Endothelial cell of umbilical vein (primary cell): ENCODE results near the gene LAMA5. TPM values are rescaled to one million over a fixed set of nuclear protein-coding genes. Genes with fewer than 3 reads are reported as not detected.

Source experiments
- BruUV-seq: library from RNA; stranded (reverse); fragments of 400-500 nt; replicated peaks from 2 replicates; lab custom pipeline; 2021; lab: Mats Ljungman, UMichigan
- CTCF ChIA-PET: fragments of 300-600, 350-600 bp; sonication (Branson Sonifier 250); formaldehyde crosslinking; loops from one replicate; lab custom pipeline; 2021; ENCODE audit warnings: antibody characterized with exemption, inconsistent platforms; lab: Charles Lee
- POLR2A ChIA-PET: fragments of 300-600, 350-600 bp; sonication (Branson Sonifier 250); formaldehyde crosslinking; loops from one replicate; lab custom pipeline; 2021; ENCODE audit warnings: antibody characterized with exemption, inconsistent platforms; lab: Charles Lee
- DNase-seq: peaks from one replicate; pipeline ENCODE4 v3.0.0-alpha.2; 2011; ENCODE audit warnings: low read depth, low spot score
- FAIRE-seq: peaks from 2 replicates; lab custom pipeline; 2011; peaks lifted over from hg19 to GRCh38; lab: Jason Lieb, UNC
- H2AFZ ChIP-seq: 2 replicates; pipeline ENCODE4 v1.6.0; 2012; ENCODE audit warnings: low read depth, low read length, control low read depth, inconsistent platforms
- H3K27ac ChIP-seq: 2 replicates; pipeline ENCODE4 v1.5.1; 2011; ENCODE audit warnings: low read depth, mild to moderate bottlenecking, control low read depth, low read length, moderate library complexity; ENCODE audit not compliant: insufficient read depth
- H3K27me3 ChIP-seq, 2 experiments: 2 replicates each; pipeline versions ENCODE4 v1.6.0 to v1.6.1; 2011; ENCODE audit warnings: low read length in 2 of 2, mixed read lengths in 1 of 2; ENCODE audit not compliant: control insufficient read depth in 2 of 2, insufficient read depth in 2 of 2
- H3K36me3 ChIP-seq, 2 experiments: 2 replicates in 1 of 2; 3 replicates in 1 of 2; pipeline ENCODE4 v1.5.1; 2011; ENCODE audit warnings: low read length in 2 of 2, mild to moderate bottlenecking in 1 of 2, moderate library complexity in 1 of 2; ENCODE audit not compliant: control insufficient read depth in 2 of 2, insufficient read depth in 2 of 2; ENCODE audit errors: extremely low read depth in 1 of 2
- H3K4me1 ChIP-seq: 3 replicates; pipeline ENCODE4 v1.5.1; 2011; ENCODE audit warnings: mild to moderate bottlenecking, low read length; ENCODE audit not compliant: control insufficient read depth, insufficient read depth; ENCODE audit errors: extremely low read depth
- H3K4me2 ChIP-seq: 2 replicates; pipeline ENCODE4 v1.6.1; 2011; ENCODE audit warnings: low read length, control low read depth, mixed read lengths; ENCODE audit not compliant: insufficient read depth
- H3K4me3 ChIP-seq, 3 experiments: fragments of 200-600 bp in 1 of 3; sonication (generic), shearing (Covaris generic) in 1 of 3; replicated peaks in 1 of 3; 2 replicates each; pipeline ENCODE4 v1.5.1; 2011 to 2016; ENCODE audit warnings: control low read depth in 3 of 3, low read length in 3 of 3, mild to moderate bottlenecking in 2 of 3, inconsistent platforms in 1 of 3, low read depth in 1 of 3, moderate library complexity in 1 of 3; ENCODE audit not compliant: insufficient read depth in 1 of 3
- H3K79me2 ChIP-seq: 2 replicates; pipeline ENCODE4 v1.6.0; 2012; ENCODE audit warnings: low read length, inconsistent platforms; ENCODE audit not compliant: control insufficient read depth, insufficient read depth
- H3K9ac ChIP-seq: replicated peaks from 2 replicates; pipeline ENCODE3; 2011; ENCODE audit warnings: low read length, control low read depth; ENCODE audit not compliant: insufficient read depth; ENCODE audit errors: extremely low read depth
- H3K9me1 ChIP-seq: replicated peaks from 3 replicates; pipeline ENCODE4 v1.6.0; 2011; ENCODE audit warnings: mild to moderate bottlenecking, low read length; ENCODE audit not compliant: control insufficient read depth, insufficient read depth; ENCODE audit errors: extremely low read depth
- H3K9me3 ChIP-seq: replicated peaks from 2 replicates; pipeline ENCODE4 v1.5.1; 2012; ENCODE audit warnings: low read length, inconsistent platforms; ENCODE audit not compliant: control insufficient read depth, insufficient read depth
- H4K20me1 ChIP-seq: replicated peaks from 2 replicates; pipeline ENCODE3; 2011; ENCODE audit warnings: mild to moderate bottlenecking, low read length; ENCODE audit not compliant: control insufficient read depth, insufficient read depth; ENCODE audit errors: extremely low read depth
- CTCF ChIP-seq, 2 donors: IDR thresholded peaks; 1 replicate in 1 of 2; 2 replicates in 1 of 2; pipeline ENCODE4 v1.5.1; 2011; ENCODE audit warnings: low read length in 2 of 2, mild to moderate bottlenecking in 2 of 2, moderate library complexity in 2 of 2, control low read depth in 1 of 2, inconsistent platforms in 1 of 2, low read depth in 1 of 2; ENCODE audit not compliant: insufficient read depth in 1 of 2; ENCODE audit errors: extremely low read depth in 1 of 2
- EZH2 ChIP-seq: IDR thresholded peaks from 2 replicates; pipeline ENCODE4 v1.6.1; 2012; ENCODE audit warnings: borderline replicate concordance, low read depth, mild to moderate bottlenecking, moderate library complexity, low read length, inconsistent platforms; ENCODE audit not compliant: severe bottlenecking
- FOS ChIP-seq: IDR thresholded peaks from 2 replicates; pipeline ENCODE4 v1.6.1; 2011; ENCODE audit warnings: mild to moderate bottlenecking, low read length, moderate library complexity, borderline replicate concordance; ENCODE audit not compliant: insufficient read depth
- GATA2 ChIP-seq: IDR thresholded peaks from 2 replicates; pipeline ENCODE4 v1.7.0; 2011; ENCODE audit warnings: low read depth, mild to moderate bottlenecking, moderate library complexity, mixed read lengths, low read length; ENCODE audit not compliant: insufficient read length, insufficient read depth
- MYC ChIP-seq: IDR thresholded peaks from one replicate; pipeline ENCODE4 v1.6.1; 2011; ENCODE audit warnings: mild to moderate bottlenecking, low read depth, low read length
- POLR2A ChIP-seq: IDR thresholded peaks from 2 replicates; pipeline ENCODE4 v1.6.1; 2012; ENCODE audit warnings: low read depth, mild to moderate bottlenecking, control low read depth, low read length
- POLR2AphosphoS5 ChIP-seq: IDR thresholded peaks from 2 replicates; pipeline ENCODE4 v1.6.1; 2012; ENCODE audit warnings: low read depth, mild to moderate bottlenecking, control low read depth, low read length, moderate library complexity; ENCODE audit not compliant: insufficient read depth
- dilution Hi-C: fragments of 300-500 bp; cut with MboI; formaldehyde crosslinking; loops from one replicate; pipeline ENCODE4 v1.15.0; 2019; ENCODE audit warnings: low sequenced_read_pairs; ENCODE audit not compliant: extremely low pct_ligation_motif_present
- intact Hi-C: fragments of 100-400 bp; cut with micrococcal nuclease; formaldehyde crosslinking; loops from one replicate; pipeline ENCODE4 v1.10.0; 2022
- polyA plus RNA-seq, 4 experiments: library from polyadenylated mRNA; depleted of rRNA in 3 of 4; stranded (reverse) in 3 of 4; unstranded in 1 of 4; fragments of >200 nt; gene quantifications; 2 replicates each; pipeline versions ENCODE4 v1.2.1 to v1.2.3, GENCODE V29; 2011 to 2012; ENCODE audit warnings: missing spikeins in 1 of 4
- total RNA-seq: library from RNA; stranded (reverse); gene quantifications from 2 replicates; pipeline ENCODE4 v1.2.3, GENCODE V29; 2021

LAMA5 gene
- total and polyA plus RNA-seq, 2 donors (not counting 3 experiments of a cell fraction or from before 2014, with no cell fraction given) = 24.0 to 145 TPM

- dilution Hi-C loops (no loop called here), intact Hi-C loops (no loop called here)
- H2AFZ ChIP-seq = no peak overlapping the region
- no peak overlapping the region for H3K4me3 ChIP-seq
- H4K20me1 ChIP-seq = no peaks in the 10 kb centered on the region
- H3K36me3 ChIP-seq = peaks cover 5 to 27% of the 10 kb centered on the region in 2 experiments
- POLR2A ChIA-PET = no interaction called here
- FAIRE-seq (no peak), DNase-seq (no peak)
- no TSS peak for BruUV-seq
- H3K9ac ChIP-seq = no peak overlapping the region
- H3K4me2 ChIP-seq = no peak overlapping the region
- H3K9me3 ChIP-seq = no peaks in the 10 kb centered on the region
- H3K27ac ChIP-seq = no peak overlapping the region
- H3K79me2 ChIP-seq = no peaks in the 10 kb centered on the region
- no peaks in the 10 kb centered on the region for H3K27me3 ChIP-seq
- TF ChIP-seq FOS = no peak
- TF ChIP-seq POLR2A = no peak
- no peak for TF ChIP-seq CTCF (IDR thresholded peaks at IDR 0.05; ENCODE audit: extremely low read depth in 1 of 2, insufficient read depth in 1 of 2, low read depth in 1 of 2, low read length in 2 of 2)
- TF ChIP-seq POLR2AphosphoS5 = no peak
- TF ChIP-seq MYC = no peak
- no peak for TF ChIP-seq GATA2
- no peak for TF ChIP-seq EZH2
- CTCF ChIA-PET = no interaction called here
- H3K4me1 ChIP-seq = peaks cover 19% of the 10 kb centered on the region
- no peaks in the 10 kb centered on the region for H3K9me1 ChIP-seq
Observed at GRCh38 chr20:62282103-62282502, 85.0 kb downstream of the LAMA5 start.
